GM18951 (cell line): Measurements from ENCODE around the gene ZFAND2B.

ENCODE experiments used
- POLR2A ChIP-seq: IDR thresholded peaks from 4 replicates; pipeline ENCODE4 v1.6.1; 2011; ENCODE audit warnings: mild to moderate bottlenecking; ENCODE audit not compliant: insufficient read length, insufficient read depth; ENCODE audit errors: extremely low read depth
- in situ Hi-C: fragments of 300-500 bp; cut with MboI; formaldehyde crosslinking; loops from one replicate; pipeline ENCODE4 v1.12.0; 2022; ENCODE audit warnings: low sequenced_read_pairs, mixed read lengths, inconsistent platforms; ENCODE audit not compliant: unreplicated experiment

The ZFAND2B gene

GRCh38 chr2:219169930-219170654 is 36.5 kb upstream of the ZFAND2B start, which contains the start of gene SLC23A3:
TSS of gene SLC23A3 (minus strand) at chr2:219170029. CDS start at chr2:219169984, 45 bp downstream.
- in situ Hi-C loops = no loop called here
- TF ChIP-seq POLR2A = no peak

- TF ChIP-seq POLR2A = no peak
- in situ Hi-C loops = no loop called here
Measured at GRCh38 chr2:219171231-219171651, 35.3 kb upstream of the ZFAND2B start.

- TF ChIP-seq POLR2A = no peak
- in situ Hi-C loops = no loop called here
Measured at GRCh38 chr2:219172231-219173154, 34.1 kb upstream of the ZFAND2B start.

- TF ChIP-seq POLR2A = no peak
- in situ Hi-C loops = no loop called here
Measured at GRCh38 chr2:219173176-219173575, 33.4 kb upstream of the ZFAND2B start.

GRCh38 chr2:219174146-219174545 is 32.4 kb upstream of the ZFAND2B start:
- no peak for TF ChIP-seq POLR2A
- in situ Hi-C loops = no loop called here

- TF ChIP-seq POLR2A = no peak
- in situ Hi-C loops = no loop called here
Measured at GRCh38 chr2:219174801-219175200, 31.8 kb upstream of the ZFAND2B start.

- in situ Hi-C loops = no loop called here
- TF ChIP-seq POLR2A = no peak
Measured at GRCh38 chr2:219175486-219175885, 31.1 kb upstream of the ZFAND2B start.

- in situ Hi-C loops = no loop called here
- no peak for TF ChIP-seq POLR2A
Measured at GRCh38 chr2:219175928-219176817, 30.4 kb upstream of the ZFAND2B start.

- in situ Hi-C loops = no loop called here
- TF ChIP-seq POLR2A = peak; percentile 87
Measured at GRCh38 chr2:219176818-219177551, 29.6 kb upstream of the ZFAND2B start, which contains the start of gene CNPPD1. TSS of gene CNPPD1 (minus strand) at chr2:219176925. CDS start at chr2:219176828, 97 bp downstream.

GRCh38 chr2:219177552-219178376 is 28.8 kb upstream of the ZFAND2B start, which contains the start of gene RETREG2:
TSS of gene RETREG2 (plus strand) at chr2:219178275. CDS start at chr2:219178353, 78 bp downstream.
- in situ Hi-C loops = no loop called here
- TF ChIP-seq POLR2A = peak; percentile 93
